Epidermal melanocyte (primary cell): ENCODE results near the gene OSBPL3.

Experiments used
- DNase-seq: peaks from one replicate; pipeline ENCODE4 v3.0.0; 2011; ENCODE audit warnings: low spot score; ENCODE audit not compliant: insufficient read length

Gene OSBPL3

DNA sequence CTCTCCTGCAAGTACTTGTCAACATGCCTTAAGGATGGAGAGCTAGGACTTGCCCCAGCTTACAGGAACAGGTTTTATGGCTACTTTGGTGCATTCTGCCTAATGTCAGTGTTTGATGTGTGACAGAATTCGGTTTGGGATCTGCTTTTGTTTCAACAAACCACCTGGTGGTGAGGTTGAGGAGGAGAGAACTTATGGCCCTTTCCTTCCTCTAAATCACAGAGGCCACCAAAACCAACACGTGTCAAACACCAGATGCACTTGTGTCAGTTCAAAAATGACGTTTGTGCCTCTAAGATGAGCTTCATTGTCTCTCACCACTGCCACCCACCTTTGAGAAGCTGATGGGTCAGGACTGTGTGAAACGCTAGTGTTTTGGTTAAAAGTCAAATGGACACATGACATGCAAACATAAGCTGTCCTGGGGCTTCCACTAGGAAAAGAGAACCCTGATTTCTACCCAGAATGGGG is 83.9 kb downstream of the OSBPL3 start:
- DNase-seq: no peak

DNA sequence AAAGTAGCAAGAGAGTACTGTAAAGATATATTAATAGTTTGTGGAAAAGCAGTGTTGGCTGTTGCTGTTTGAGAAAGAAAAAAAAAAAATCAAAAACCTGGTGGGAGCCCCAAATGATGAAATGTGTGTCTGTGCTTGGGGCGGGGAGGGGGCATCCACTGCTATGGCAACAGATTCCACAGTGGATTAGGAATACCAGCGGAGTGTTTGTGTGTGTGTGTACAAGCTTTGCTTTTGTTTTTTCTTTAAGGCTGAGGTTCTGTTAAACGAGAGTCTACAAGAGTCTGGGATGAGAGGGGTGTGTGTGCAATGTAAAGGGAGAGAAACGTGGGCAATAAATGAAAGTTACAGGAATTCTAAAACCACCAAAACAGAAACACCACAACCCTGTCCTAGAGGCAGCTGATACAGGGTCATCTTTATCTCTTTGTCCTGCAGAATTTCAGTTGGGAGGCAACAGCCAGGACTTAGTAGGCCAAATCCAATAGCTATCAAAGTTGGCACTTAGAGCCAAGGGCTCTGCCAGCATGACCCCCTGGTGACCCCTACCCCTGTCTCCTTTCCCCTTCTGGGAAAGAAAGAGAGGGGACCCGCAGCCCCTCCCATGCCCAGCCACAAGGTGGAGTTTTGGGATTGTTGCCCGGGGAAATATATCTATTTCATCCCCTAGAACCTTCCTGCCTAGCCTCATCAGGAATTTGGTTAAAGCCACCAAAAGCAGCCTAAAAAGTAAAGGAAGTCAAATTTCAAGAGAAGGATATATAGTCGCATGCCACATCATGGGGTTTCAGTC is 85.4 kb downstream of the OSBPL3 start:
- DNase-seq: no peak

- no peak for DNase-seq
Observed at GRCh38 chr7:24891311-24891735, 88.7 kb downstream of the OSBPL3 start.

DNA sequence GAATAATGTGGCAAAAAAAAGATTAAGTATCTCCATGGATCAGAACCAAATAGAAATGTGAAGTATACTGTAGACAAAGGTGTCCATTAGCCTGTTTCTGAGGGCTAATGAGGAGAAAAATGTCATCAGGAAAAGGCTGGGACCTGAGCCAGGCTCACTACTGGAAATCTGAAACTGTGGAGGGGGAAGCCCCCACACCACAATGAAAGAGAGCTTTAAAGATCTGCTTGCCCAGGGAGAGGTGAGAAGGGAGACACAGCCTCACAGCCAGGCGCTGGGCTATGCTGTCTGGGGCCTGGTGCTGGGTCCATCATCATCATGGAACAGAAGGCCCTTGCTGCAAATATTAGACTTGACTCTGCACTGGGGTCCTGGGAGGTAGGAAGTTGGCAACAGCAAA is 90.4 kb downstream of the OSBPL3 start:
- no peak for DNase-seq

DNA sequence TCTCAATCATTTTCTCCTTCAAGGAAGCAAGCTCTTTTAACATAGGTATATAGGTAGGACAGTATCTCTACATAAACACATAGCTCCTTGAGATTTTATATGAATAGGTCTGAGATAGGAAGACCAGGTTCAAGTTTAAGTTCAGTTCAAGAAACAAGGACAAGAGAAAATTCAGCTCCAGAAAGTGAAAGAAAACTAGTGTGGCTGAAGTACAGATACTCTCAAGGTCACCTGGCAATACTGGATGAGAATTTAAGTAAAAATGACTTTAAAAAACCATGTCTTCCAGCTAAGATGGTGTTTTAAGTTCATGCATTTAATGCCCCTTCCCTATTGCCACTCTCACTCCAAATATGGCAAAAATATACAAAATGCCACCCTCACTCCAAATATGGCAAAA is 91.3 kb downstream of the OSBPL3 start:
- DNase-seq: no peak

DNA sequence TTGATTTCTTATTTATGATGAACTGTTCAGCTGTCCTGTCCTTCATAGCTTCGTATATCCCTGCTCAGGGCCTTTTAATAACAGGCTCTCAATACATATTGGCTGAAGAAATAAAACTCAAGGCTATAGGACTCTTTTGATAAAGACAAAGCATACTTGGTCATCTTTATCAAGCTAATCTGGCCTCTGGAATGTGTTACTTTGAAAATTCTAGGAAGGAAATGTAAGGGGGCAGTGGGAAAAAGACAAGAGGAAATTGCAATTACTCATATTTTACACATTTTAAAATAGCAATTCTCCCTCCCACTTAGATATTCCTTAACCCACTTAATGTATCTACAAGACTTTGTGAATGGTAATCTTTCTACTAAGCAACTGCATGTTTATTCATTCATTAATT is 94.3 kb downstream of the OSBPL3 start:
- no peak for DNase-seq

GRCh38 chr7:24885305-24885704 is 94.7 kb downstream of the OSBPL3 start:
- DNase-seq: no peak

DNA sequence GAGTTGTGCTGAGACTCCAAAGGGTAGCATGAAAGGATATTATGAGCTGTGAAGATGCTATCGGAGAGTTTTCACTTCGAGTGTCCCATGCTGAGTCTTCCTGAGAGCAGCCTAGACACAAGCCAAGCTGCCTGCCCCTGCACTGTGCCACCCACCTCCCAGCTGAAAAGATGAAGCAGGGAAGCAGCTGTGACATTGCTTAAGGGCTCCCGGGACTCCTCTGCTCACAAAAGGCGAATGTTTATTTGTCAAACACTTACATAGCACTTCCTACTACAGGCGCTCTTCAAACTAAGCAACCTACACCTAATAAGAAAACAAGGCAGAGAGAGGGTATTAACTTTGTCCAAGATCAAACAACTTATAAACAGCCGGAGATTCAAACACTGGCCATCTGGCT is 95.6 kb downstream of the OSBPL3 start:
- no peak for DNase-seq

- DNase-seq: no peak
Observed at GRCh38 chr7:24883622-24884013, 96.4 kb downstream of the OSBPL3 start.

DNA sequence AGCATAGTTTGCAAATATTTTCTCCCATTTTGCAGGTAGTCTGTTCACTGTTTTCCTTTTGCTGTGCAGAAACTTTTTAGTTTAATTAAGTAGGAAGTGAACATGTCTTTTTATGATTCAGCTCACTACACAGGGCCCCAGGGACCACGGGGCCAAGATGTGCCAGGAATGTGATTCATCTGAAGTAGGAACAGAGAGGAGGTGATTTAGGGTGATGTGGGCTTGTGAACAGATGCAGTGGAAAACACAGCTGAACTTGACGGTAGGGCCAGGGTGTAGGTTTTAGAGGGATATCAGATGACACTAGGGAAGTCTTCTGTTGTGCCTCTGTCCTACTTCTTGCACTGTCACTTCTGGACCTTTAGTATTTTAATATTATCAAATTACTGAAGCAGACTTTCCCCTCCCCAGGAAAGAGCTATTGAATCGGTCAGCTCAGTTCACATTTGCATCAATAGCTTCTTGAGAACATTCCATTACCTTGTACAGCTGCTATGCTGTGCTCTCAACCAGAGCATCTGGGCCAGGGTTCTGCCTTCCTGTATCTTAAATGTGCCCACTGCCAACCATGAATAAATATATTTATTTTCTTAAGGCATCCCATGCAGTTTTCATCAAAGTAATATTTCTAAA is 96.9 kb downstream of the OSBPL3 start:
- DNase-seq: no peak

DNA sequence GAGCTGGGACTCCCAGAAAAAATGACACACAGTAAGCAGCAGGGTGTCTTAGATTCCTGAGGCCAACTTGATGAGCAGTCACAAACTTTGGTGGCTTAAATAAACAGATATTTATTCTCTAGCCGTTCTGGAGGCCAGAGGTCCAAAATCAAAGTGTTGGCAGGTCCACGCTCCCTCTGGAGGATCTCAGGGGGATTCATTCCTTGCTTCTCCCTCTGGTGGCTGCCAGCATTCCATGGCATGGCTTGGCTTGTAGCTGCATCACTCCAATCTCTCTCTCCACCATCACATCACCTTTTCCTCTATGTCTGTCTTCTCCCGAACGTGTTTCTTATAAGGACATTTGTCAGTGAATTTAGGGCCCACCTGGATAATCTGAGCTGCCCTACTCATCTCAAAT is 98.4 kb downstream of the OSBPL3 start:
- no peak for DNase-seq

- no peak for DNase-seq
Observed at GRCh38 chr7:24880886-24881285, 99.1 kb downstream of the OSBPL3 start.

DNA sequence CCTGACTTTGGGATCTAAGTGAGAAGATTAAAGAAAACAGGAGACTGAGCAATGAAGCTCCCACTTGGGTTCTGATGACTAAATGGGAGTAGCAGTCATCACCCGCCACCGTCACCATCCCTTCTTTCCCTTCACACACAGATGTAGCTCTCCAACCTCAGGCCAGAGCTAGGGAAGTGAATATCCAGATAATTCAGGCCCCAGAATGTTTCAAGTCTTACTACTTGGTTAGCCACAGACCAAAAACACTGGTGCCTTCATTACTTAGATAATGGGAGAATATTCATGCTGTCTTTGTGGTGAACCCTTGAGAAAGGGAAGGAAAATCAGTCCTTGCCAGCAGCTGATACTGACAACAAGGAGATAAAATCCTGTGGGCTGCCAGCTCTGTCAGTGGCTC is 100.7 kb downstream of the OSBPL3 start:
- no peak for DNase-seq

DNA sequence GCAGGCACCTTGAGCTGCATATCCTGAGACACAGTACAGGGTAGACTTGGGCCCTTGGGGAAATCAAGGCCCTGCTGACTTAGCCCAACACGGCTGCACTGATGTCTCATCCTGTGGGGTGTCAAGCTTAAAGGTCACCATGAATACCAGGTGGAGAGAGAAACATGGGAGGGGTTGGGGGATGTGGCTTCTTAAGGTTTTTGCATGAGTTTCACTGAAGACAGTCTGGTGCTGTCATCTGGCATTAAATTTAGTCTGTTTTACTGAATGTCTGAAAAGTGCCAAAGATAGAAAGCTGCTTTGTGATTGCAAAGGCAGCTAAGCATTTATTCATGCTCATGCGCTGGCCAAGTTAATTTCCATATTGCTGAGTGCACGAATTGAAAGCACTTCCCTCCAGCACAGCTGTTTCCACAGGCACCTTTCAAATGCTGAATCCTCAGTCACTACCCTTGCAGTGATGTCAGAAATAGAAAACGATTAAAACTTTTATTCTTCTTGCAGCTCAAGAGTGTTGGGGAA is 102.1 kb downstream of the OSBPL3 start:
- DNase-seq: no peak

- no peak for DNase-seq
Observed at GRCh38 chr7:24874791-24875190, 105.2 kb downstream of the OSBPL3 start.

DNA sequence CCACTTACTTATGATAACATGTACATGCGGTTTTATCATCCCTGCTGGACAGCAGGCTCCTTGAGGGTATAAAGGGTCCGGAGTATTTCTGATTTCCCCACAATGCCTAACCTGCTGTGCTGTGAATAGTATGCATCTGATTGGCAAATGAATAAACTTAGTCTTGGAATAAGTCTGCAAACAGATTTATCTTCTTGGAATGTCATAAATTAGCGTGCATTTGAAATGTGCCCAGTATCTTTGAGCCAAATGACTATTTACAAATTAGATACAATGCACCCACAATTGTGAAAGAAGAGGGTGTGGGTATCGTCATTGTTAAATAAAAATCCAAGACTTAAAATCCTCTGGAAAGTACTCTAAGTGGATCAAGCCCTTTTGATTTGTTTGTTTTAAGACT is 106.0 kb downstream of the OSBPL3 start:
- no peak for DNase-seq

- DNase-seq: no peak
Observed at GRCh38 chr7:24871770-24872169, 108.2 kb downstream of the OSBPL3 start.

DNA sequence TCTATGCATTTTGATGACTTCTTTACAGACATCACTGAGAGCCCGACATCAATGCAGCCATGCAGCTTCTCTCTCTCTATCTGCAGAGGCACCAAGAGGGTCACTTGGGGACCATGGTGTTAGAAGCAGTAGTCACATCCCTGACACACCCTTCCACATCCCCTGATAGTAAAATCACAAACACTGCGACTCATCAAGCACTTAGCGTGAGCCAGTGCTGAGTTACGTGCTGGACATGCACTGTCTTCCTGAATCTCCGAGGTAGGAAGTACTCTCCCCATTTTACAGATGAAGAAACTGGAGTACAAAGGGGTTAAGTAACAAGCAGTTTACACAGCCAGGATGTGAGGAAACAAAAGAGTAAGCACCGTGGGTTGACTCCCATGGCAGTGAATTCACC is 109.2 kb downstream of the OSBPL3 start:
- no peak for DNase-seq

DNA sequence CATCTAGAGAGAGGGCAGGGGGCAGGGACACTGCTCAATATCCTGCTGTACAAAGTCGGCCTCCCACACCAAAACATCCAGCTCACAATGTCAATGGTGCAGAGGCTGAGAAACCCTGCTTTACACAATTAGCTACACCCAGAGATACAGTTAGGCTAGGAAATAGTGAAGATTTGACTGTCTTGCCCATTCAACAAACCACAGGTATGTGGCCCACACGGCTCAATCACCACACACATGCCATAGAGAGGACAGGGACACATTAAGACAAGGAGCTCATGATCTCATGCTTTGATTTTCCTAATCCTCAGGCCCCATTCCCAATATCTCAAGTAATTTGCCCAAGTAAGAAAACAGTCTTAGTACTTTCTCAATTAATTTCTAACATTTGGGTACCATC is 110.4 kb downstream of the OSBPL3 start:
- DNase-seq: no peak

GRCh38 chr7:24868741-24869140 is 111.2 kb downstream of the OSBPL3 start:
- DNase-seq: no peak

GRCh38 chr7:24866004-24866615 is 113.9 kb downstream of the OSBPL3 start:
- DNase-seq: no peak

DNA sequence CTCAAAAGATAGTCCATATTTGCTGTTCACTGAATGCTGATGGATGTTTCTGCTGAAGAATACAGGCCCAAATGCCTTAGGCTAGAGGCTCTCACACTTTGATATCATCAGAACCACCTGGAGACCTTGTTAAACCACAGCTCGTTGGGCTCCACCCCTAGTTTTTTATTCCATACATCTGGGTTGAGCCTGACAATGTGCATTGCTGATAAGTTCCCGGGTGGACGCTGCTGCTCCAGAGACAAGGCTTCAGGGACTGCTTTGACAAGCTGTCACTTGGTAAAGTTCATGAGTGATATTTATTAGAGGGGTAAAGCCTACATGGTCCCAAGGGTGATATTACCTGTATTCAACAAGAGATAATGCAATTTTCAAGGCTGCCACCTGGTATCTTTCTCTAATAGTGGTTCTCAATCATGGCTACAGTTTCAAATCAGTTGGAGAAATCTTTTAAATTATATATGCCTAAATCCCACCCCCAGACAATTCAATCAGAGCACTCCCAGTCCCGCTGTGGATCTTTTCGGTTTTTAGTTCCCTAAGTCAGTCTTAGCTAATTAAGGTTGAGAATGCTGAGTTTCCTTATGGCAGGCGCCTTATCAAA is 115.7 kb downstream of the OSBPL3 start:
- no peak for DNase-seq
